GM10266 (cell line): ENCODE results near the gene OAS2.

Source experiments
- DNase-seq: peaks from one replicate; pipeline ENCODE4 v3.0.0; 2012; ENCODE audit errors: extremely low spot score
- TF ChIP-seq, protein P1 (sequence below): IDR thresholded peaks from 2 replicates; pipeline ENCODE4 v1.5.1; 2012; ENCODE audit warnings: mild to moderate bottlenecking, low read depth; ENCODE audit not compliant: control insufficient read depth, insufficient read depth; ENCODE audit errors: missing control alignments

OAS2 gene

DNA sequence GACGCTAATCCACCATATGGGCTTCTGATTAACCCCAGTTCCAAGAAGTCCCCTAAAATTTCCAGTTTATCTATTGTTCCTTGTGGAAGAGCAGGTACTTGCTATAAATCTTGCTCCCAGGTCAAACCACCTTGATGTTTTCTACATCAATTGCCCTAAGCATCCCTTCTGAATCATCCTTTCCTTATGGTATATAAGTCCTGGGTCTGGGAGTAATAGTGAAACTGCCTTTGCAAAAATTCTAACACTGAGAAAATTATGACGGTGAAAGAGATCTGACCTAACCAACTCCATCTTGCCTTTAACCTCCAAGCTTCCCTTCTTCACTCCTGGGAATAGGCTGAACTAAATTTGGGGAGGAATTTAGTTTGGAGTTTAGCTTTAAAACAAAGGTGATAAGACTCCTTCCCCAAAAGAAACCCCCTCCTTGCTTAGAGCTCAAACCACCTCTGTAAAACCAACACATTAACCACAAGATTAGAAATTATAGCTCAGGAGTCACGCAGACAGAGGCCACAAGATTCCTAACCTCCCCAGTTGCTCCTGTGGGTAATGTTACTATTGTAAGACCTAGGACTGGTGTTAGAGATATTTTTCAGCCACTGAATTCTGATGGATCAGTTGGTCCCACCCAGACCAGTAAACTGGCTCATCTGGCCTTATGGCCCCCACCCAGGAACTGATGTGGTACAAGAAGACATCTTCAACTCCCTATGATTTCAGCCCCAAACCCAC lies 44.4 kb downstream of the OAS2 start:
- DNase-seq: no peak
- TF ChIP-seq, protein P1, sequence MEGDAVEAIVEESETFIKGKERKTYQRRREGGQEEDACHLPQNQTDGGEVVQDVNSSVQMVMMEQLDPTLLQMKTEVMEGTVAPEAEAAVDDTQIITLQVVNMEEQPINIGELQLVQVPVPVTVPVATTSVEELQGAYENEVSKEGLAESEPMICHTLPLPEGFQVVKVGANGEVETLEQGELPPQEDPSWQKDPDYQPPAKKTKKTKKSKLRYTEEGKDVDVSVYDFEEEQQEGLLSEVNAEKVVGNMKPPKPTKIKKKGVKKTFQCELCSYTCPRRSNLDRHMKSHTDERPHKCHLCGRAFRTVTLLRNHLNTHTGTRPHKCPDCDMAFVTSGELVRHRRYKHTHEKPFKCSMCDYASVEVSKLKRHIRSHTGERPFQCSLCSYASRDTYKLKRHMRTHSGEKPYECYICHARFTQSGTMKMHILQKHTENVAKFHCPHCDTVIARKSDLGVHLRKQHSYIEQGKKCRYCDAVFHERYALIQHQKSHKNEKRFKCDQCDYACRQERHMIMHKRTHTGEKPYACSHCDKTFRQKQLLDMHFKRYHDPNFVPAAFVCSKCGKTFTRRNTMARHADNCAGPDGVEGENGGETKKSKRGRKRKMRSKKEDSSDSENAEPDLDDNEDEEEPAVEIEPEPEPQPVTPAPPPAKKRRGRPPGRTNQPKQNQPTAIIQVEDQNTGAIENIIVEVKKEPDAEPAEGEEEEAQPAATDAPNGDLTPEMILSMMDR: no peak

DNA sequence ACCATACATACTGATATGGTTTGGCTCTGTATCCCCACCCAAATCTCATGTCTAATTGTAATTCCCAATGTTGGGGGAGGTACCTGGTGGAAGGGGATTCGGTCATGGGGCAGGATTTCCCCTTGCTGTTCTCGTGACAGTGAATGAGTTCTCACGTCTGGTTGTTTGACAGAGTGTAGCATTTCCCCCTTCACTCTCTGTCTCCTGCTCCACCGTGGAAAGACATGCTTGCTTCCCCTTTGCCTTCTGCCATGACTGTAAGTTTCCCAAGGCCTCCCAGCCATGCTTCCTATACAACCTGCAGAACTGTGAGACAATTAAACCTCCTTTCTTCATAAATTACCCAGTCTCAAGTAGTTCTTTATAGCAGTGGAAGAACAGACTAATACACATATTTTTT lies 49.4 kb downstream of the OAS2 start:
- no peak for DNase-seq
- TF ChIP-seq, protein P1: no peak

DNA sequence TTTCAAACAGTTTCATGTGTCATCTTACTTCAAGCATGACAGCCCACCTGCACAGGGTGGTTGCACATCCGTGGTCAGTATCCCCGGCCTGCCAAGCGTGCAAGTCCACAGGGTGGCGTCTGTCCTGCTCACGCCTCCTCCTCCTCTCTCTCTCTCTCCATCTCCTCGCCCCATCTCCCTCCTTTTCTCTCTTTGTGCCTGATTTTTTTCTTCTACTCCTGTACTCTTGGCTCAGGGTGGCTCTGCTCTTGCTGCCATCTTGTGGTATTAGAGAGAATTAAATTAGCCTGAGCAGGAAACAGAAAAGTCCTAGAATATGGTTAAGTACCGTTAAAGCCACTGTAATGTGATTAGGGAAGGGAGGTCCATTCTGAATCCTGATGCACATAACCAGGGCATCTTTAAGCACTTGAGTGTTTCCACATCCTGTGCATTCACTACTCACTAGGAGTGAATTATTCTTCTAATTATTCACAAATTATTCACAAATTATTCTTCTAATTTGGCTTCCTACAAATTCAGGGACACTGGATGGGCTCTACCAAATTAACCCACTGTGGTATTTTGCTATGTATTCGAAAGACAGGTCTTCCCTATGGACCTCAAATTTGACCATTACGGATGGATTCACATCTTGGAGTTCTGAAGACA lies 52.7 kb downstream of the OAS2 start:
- TF ChIP-seq, protein P1: peak; percentile 63
- DNase-seq: peak; percentile 49

DNA sequence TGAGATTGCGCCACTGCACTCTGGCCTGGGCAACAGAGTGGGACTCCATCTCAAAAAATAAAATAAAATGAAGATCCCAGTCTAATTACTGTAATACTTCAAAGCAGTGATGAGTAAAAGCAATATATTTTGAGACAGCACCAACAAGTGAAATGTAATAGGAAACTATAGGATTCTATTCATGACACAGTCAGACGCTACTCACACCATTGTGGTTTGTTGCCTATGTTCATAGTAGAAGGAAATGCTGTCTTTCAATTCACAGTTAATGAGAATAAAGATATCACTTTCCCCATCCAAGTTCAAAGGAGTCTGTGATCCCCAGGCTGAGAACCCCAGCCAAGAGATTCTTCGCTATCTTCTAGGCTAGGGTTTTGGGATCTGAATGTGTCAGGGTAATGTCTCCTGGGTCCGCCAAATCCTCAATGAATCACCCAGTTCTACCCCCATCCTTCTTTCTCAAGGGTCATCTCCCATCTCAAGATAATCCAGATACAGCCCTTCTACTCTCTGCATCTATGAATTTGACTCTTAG lies 61.7 kb downstream of the OAS2 start:
- TF ChIP-seq, protein P1: no peak
- no peak for DNase-seq

DNA sequence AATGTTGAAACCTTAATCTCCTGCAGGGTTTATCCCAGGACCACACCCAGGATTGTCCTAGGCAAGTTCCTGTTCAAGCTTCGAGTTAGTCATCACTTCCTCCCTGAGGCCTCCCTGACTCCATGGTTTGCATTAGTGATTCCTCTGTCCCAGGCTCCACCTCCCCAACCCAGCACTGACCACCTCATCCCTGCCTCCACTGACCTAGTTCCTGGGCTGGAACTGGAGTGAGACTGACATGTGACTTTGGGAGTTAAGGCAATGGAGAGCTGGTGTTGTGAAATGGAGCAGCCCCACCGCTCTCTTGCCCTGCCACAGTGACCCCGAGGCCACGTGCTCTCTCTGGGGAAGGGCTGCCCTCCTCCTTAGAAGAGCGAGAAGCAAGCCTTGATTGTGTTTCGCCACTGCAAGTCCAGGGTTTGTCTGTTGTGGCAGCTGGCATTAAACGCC lies 62.4 kb downstream of the OAS2 start:
- no peak for DNase-seq

DNA sequence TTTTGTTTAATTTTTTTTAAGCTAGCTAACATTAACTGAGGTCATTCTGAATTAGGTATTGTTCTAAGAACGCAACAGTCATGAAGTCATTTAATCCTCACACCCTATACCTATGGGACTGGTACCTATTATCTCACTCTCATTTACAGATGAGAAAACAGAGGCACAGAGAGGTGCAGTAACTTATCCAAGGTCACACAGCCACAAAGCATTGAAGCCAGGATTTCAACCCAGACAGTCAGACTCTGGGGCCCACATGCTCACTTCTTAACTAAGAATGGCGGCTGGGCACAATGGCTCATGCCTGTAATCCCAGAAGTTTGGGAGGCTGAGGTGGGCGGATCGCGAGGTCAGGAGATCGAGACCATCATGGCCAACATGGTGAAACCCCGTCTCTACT lies 63.2 kb downstream of the OAS2 start:
- TF ChIP-seq, protein P1: no peak
- no peak for DNase-seq

More for the DNA sequence above, 62.4 kb downstream of the OAS2 start:
- TF ChIP-seq, protein P1: no peak

DNA sequence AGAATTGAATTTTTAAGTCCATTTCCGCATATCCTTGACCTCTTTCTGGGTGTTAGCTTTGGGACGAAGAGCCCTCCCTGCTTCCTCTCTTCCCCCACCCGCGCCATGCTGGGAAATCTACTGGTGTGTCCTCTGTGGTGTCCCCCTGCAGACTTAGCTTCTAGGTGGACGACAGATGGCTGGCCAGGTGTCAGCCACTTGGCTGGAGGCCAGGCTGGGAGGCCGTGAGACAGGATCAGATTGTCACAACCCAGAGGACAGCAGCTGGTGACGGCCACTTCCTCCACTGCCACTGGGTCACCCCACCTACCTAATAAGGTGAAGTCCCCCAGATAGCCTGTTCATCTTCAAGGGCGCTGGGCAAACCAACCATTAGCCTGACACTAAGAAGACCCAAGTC lies 64.9 kb downstream of the OAS2 start:
- TF ChIP-seq, protein P1: no peak
- no peak for DNase-seq
